NCI-H1436 (cell line): ENCODE measurements around the gene JAML.

ENCODE experiments used
- DNase-seq: peaks from one replicate; lab custom pipeline; 2025; lab: John Stamatoyannopoulos, UW

The JAML gene

GRCh38 chr11:118168316-118168715 lies 56.5 kb downstream of the JAML start:
- no peak for DNase-seq

DNA sequence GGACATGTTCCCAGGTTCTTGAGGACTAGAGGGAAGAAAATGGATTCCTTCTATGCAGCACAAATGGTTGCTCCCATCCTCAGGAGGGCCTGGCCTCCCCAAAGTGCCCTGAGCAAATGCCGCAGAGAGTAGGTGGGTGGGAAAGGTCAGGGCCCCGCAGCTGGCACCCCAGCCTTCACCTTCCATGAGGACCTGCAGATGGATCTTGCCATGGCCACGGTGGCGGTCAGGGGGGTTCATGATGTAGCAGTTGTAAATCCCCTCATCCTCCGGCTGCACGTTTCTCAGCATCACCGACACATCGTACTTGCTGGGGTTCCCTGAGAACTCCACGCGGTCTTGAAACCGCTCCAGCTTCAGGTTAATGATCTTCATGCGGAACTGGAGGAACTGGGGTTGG lies 56.9 kb downstream of the JAML start:
- DNase-seq, result no peak

GRCh38 chr11:118167253-118167652 lies 57.6 kb downstream of the JAML start:
- DNase-seq, result no peak

GRCh38 chr11:118166641-118167040 lies 58.2 kb downstream of the JAML start:
- DNase-seq, result no peak

DNA sequence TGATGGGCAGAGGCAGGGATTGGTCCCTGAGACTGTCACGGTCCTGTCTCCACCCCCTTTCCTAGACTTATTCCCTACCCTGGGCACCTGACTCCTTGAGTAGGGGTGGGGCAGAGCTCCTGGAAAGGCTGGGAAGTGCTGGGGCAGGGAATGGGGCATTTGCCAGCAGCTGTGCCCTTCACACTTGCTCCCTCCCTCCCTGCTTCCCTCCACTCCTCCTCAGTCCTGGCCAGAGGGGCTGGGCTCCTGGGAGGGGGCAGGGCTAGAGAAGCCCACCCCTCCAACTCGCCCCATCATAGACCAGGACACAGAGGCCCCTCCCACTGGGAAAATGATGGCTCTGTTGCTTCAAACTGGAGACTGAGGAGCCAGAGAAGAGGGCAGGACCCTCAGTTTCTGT lies 59.9 kb downstream of the JAML start:
- no peak for DNase-seq

DNA sequence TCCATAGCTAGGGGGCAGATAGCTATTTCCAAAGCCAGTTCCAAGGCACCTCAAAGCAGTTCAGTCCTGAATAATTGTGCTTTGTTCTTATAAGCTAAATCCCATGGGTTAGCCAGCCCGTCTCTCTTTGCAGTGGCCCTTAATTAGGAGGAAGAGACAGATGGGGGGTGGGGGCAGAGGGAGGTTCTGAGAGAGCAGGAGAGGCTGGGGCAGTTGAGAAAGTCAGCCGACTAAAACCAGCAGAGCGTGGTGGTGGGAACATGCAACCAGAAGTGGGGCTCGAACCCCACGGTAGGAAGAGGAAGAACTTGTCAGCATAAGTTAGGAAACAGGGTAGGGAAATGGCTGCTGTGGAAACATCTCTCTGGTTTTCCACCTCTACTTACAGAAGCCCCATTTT lies 61.3 kb downstream of the JAML start:
- no peak for DNase-seq

DNA sequence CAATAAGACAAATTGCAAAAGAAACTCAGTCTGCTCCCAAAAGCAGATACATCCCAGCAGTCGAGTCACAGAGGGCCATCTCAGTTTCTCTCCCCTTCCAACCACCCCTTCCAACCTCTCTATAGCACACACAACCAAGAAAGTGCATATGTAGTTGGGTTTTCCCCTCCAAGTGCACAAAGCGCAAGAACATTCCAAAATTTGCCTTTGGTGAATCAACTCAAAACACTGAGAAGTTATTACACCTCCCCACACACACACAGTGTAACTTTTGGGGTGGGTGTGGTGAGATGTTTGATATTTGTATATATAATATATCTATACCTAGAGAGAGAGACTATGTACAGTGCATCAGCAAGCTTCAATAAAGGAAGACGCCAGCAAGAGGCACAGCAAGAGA lies 62.0 kb downstream of the JAML start:
- DNase-seq, result no peak

DNA sequence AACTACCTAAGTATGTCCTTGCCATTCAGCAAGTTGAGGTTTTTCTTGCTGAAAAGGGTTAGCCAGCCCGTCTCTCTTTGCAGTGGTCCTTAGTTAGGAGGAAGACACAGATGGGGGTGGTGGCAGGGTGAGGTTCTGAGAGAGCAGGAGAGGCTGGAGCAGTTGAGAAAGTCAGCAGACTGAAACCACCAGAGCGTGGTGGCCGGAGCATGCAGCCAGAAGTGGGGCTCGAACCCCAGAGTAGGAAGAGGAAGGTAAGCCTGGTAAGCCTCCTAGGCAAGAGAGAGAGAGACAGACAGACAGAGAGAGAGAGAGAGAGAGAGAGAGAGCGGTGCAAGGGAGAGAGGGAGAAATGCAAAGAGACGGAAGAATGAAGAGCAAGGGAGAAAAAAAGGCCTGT lies 63.0 kb downstream of the JAML start:
- DNase-seq, result no peak

DNA sequence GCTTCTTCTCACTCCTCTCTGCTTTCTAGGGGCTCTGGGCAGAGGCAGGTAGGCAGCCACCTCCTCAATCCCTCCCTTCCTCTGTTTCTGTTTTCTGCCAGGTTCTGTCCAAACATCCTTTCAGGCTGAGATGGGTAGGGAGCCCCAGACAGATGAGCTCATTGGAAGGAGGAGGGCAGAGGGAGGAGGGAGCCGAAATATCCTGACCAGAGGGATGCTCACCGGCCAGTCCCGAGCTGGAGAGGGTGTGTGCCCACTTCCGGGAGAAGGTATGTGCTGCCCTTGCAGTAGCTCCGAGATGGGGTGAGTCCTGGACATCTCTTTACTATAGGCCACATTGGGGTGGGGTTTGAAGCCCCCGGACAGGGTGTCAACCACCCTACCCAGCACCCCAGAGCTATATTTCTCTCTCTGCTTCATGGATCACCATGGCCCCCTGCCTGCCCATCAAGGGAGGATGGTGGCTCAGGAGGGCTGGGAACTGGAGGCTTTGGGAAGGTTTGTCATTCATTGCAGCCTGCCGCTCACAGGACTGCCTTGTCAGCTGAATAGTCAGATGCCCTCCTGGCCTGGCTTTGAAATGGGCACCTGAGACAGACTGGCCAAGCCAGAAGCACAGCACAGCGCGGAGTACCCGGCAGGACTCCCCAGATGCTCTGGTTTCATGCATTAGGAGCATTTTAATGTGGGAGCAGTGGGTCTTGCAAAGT lies 67.5 kb downstream of the JAML start:
- no peak for DNase-seq

DNA sequence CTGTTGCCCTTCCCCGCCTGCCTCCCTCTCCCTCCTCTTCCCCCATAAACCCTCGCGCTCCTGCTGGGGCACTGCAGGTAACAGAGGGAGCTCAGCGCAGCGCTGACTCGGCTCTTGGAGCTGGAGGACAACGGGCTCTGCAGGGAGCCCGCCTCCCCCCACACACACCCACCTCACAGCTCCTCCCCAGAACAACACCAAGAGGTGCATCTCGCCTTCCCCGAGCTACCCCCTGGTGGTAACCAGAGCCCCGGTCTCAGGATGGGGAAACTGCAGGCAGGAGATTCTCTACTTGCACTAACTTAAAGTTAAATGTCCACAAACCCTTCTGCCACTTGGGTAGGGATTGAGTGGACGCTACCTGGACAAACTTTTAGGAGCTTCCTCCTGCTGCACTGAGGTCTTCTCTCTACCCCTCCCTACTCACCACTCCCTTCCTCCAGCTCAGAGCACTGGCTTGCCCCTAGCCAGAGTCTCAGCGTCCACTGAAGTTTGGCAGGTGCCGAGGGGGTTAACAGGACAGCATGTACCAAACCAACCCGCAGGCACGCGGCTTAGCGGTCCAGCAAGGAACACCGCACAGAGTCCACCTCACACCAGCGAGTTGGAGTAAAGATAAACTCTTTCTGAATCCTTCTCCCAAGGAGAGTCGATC lies 68.2 kb downstream of the JAML start:
- peak; percentile 64 for DNase-seq

DNA sequence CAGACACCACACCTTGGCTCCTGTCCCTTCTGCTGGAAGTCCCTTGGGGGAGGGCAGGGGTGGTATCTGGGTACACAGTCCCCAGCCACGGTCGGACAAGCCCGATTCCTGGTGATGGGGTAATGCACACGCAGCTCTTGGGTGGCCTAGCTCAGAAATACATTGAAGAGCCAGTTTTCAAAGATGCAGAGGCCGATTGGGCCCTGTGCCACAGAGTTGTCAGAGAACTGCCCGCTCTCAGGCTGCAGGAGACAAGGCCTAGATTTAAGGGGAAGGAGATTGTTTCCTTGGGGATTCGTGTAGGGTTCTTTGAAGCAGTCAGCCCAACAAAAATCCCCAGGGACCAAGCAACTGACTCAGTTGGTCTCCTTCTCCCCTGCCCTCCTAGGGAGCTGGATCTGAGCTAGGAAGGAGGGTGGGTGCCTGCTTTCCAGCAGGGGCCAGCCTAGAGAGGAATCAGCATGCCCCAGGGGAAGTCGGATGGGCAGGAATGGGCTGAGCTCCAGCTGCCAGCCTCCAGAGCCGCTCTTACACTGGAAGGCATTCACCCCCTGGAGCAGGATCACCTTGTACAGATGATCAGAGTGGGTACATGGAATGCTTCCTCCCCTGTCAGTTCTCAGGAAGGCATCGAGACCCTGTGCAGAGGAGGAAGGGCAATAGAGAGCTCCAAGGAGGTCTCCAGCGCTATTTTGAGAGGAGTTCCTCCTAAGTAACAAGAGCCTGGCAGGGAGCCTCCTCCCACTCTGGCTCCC lies 68.9 kb downstream of the JAML start:
- no peak for DNase-seq

DNA sequence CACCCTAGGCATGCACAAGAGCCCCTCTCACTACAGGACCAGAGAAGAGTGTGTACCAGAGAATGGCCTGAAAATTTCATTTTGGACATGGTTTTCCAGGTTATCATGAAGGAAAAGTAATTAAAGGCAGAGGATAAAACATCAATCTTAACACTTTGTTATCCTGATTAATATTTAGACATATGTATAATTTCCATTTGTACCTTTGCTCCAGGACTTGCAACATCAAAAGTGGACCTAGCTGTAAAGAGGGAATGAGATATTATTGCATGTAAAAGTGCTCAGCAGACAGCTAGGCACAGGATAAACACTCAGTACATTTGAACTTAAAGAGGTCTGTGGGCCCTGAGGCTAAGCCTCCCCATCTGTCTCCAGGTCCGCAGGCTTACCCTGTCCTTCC lies 70.2 kb downstream of the JAML start:
- DNase-seq, result no peak

GRCh38 chr11:118153976-118154375 lies 70.8 kb downstream of the JAML start:
- no peak for DNase-seq

DNA sequence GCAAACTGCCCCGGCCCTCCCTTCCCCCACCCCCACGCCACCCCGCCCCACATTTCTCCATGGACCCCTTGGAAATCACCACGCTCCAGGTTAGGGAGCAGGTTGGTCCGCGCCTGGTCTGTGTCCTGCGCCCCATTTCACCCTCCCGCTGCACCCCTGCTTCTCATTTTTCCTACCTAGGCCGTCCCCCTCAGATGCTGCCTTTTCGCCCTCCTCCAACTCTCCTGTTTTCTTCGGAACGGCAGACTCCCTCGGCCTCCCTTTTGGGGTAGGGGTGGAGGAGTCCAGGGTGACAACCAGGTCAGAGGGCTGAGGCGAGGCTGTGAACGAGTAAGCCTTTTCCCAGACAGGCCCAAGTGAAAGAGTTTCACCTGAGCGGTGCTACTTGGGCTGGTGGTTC lies 71.3 kb downstream of the JAML start:
- no peak for DNase-seq

- peak; percentile 51 for DNase-seq
Observed at GRCh38 chr11:118152552-118153471, 72.0 kb downstream of the JAML start, which contains the start of gene SCN4B. TSS of gene SCN4B (minus strand) at chr11:118152823. CDS start at chr11:118152673, 150 bp downstream.

DNA sequence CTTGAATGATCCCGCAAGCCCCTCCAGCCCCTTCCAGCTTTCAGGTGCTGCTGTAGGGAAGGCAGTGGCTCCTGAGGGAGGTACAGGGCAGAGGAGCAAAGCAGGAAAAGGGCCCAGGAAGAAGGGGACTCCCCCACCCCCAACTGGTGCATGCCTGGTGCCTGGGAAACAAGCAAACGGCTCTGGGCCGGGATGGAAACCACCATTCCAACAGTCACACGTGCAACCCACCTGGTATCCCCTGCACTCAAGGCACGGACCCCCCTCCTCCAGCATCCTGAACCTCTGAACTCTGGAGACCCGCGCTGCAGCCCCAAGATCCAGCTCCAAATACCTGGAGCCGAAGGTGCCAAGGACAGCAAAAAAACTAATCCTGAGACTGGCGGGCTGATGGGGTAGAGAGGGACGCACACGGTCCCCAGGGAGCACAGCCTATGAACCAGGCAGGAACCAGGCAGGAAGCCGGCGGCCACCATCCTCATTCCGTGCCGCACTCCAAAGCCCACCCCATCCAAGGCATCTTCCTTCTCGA lies 72.7 kb downstream of the JAML start:
- DNase-seq, result no peak

DNA sequence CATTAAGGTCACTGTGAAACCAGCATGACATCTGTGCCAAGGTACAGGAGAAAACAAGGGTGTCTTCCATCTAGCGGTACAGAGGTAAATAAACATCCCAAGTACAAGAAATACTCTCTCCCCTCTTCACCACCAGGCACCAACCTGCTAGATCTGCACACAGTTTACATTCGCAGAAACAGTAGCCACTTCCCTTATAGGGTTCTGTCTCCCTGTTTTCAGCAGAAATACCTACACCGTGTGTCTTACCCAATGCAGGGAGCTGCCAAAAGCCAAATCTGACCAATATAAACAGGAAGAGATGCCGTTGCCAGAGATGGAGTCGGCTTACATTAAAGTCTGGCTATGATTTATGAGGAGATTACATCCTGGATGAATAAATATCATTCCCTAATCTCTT lies 73.4 kb downstream of the JAML start:
- no peak for DNase-seq

GRCh38 chr11:118149493-118149892 lies 75.3 kb downstream of the JAML start:
- DNase-seq, result no peak

- no peak for DNase-seq
Observed at GRCh38 chr11:118148856-118149255, 76.0 kb downstream of the JAML start.

DNA sequence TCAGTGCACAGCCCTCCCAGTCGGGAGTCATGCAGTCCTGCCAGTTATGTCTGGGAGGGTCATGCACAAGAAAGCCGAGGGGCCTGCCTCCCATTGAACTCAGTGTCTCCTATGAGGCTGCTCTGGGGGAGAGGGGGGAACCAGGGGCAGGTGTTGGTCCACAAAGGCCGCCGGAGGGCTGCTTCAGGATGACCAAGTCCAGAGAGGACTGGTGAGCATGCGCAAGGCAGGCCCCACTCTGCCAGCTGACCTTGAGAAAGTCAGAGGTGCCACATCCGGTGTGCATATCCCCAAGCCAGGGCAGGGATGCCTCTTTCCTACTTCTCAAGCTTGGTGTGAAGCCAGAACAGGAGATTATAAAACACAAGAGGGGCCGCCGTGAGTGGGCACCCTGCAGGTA lies 76.6 kb downstream of the JAML start:
- DNase-seq, result no peak

GRCh38 chr11:118147502-118147901 lies 77.3 kb downstream of the JAML start:
- no peak for DNase-seq

DNA sequence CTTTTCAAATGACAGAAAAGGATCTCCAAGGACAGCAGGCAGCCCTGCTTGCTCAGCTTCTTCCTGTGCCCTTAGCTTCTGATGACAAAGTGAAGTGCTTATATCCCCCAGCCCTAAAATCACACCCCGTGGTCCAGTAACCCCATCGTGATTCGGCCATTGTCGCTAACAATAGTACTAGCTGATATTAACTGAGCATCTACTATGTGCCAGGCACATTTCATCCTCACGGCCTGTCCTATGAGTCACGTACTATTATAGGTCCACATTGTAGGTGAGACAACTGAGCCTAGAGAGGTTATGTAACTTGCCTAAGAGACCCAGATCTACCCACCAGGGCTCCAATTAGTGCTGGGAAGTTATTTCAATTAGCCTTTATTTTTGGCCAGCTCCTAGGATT lies 78.3 kb downstream of the JAML start:
- DNase-seq, result no peak
